Measurements from ENCODE around the gene UXS1. TPM values are rescaled to one million over a fixed set of nuclear protein-coding genes. Genes with fewer than 3 reads are reported as not detected.

The UXS1 gene
- total RNA-seq, 4 donors from 2014 or later = 31.0 to 42.4 (median 36.8) TPM

- H3K4me1 ChIP-seq = peaks cover 0 to 6% (median 0%) of the 10 kb centered on the region in 4 donors
- H3K27me3 ChIP-seq = no peaks in the 10 kb centered on the region
- no peaks in the 10 kb centered on the region for H3K9me3 ChIP-seq
- TF ChIP-seq EP300 (IDR thresholded peaks at IDR 0.05) (no peak), POLR2AphosphoS5 (IDR thresholded peaks at IDR 0.05) (no peak), CTCF (IDR thresholded peaks at IDR 0.05) (no peak), POLR2A (IDR thresholded peaks at IDR 0.05; ENCODE audit: low read depth) (no peak)
- H3K36me3 ChIP-seq = peaks cover 0 to 55% (median 40%) of the 10 kb centered on the region in 4 donors
- no peak overlapping the region for H3K27ac ChIP-seq (replicated peaks in 1 of 4)
- H3K4me3 ChIP-seq = no peak overlapping the region
- DNase-seq (ENCODE audit: extremely low spot score) = no peak
- intact Hi-C loops (cut with DNase I) = no loop called here
- WGBS = 87% methylated on average over 4 of the region's 4 CpGs
Observed at GRCh38 chr2:106115665-106116064, 78.4 kb downstream of the UXS1 start.

GRCh38 chr2:106115250-106115649 lies 78.9 kb downstream of the UXS1 start:
- H3K4me3 ChIP-seq = no peak overlapping the region
- no peak overlapping the region for H3K27ac ChIP-seq (replicated peaks in 1 of 4)
- H3K27me3 ChIP-seq = no peaks in the 10 kb centered on the region
- peaks cover 0 to 55% (median 40%) of the 10 kb centered on the region in 4 donors for H3K36me3 ChIP-seq
- H3K9me3 ChIP-seq = no peaks in the 10 kb centered on the region
- intact Hi-C loops (cut with DNase I) = no loop called here
- DNase-seq (ENCODE audit: extremely low spot score) = no peak
- H3K4me1 ChIP-seq = peaks cover 0 to 6% (median 0%) of the 10 kb centered on the region in 4 donors
- WGBS = 75% methylated on average over 2 of the region's 2 CpGs
- TF ChIP-seq EP300 (IDR thresholded peaks at IDR 0.05) = no peak
- TF ChIP-seq POLR2A (IDR thresholded peaks at IDR 0.05; ENCODE audit: low read depth) = no peak

- peaks cover 0 to 6% (median 0%) of the 10 kb centered on the region in 4 donors for H3K4me1 ChIP-seq
- TF ChIP-seq EP300 (IDR thresholded peaks at IDR 0.05) = no peak
- TF ChIP-seq POLR2AphosphoS5 (IDR thresholded peaks at IDR 0.05) = no peak
- no peak for TF ChIP-seq POLR2A (IDR thresholded peaks at IDR 0.05; ENCODE audit: low read depth)
- TF ChIP-seq CTCF (IDR thresholded peaks at IDR 0.05) = no peak
- no peak overlapping the region for H3K27ac ChIP-seq (replicated peaks in 1 of 4)
- peaks cover 0 to 53% (median 41%) of the 10 kb centered on the region in 4 donors for H3K36me3 ChIP-seq
- DNase-seq (ENCODE audit: extremely low spot score) = no peak
- H3K27me3 ChIP-seq = no peaks in the 10 kb centered on the region
- intact Hi-C loops (cut with DNase I) = no loop called here
- 83% methylated on average over 4 of the region's 4 CpGs for WGBS
- no peaks in the 10 kb centered on the region for H3K9me3 ChIP-seq
- H3K4me3 ChIP-seq = no peak overlapping the region
Observed at GRCh38 chr2:106114166-106114565, 79.9 kb downstream of the UXS1 start.

GRCh38 chr2:106113361-106113966 lies 80.6 kb downstream of the UXS1 start:
- Histone ChIP-seq H3K27ac (replicated peaks in 1 of 4) (no peak overlapping the region), H3K36me3 (peaks cover 0 to 53% (median 39%) of the 10 kb centered on the region in 4 donors), H3K4me3 (no peak overlapping the region), H3K27me3 (no peaks in the 10 kb centered on the region), H3K9me3 (no peaks in the 10 kb centered on the region), H3K4me1 (peaks cover 0 to 6% (median 5%) of the 10 kb centered on the region in 4 donors)
- intact Hi-C loops (cut with DNase I) = no loop called here
- 81% methylated on average over 6 of the region's 13 CpGs for WGBS
- DNase-seq (ENCODE audit: extremely low spot score) = no peak
- TF ChIP-seq CTCF (IDR thresholded peaks at IDR 0.05) (no peak), EP300 (IDR thresholded peaks at IDR 0.05) (no peak), POLR2A (IDR thresholded peaks at IDR 0.05; ENCODE audit: low read depth) (no peak), POLR2AphosphoS5 (IDR thresholded peaks at IDR 0.05) (no peak)

- TF ChIP-seq POLR2A (IDR thresholded peaks at IDR 0.05; ENCODE audit: low read depth) (no peak), POLR2AphosphoS5 (IDR thresholded peaks at IDR 0.05) (no peak), CTCF (IDR thresholded peaks at IDR 0.05) (no peak), EP300 (IDR thresholded peaks at IDR 0.05) (no peak)
- peaks cover 5 to 19% (median 11%) of the 10 kb centered on the region in 4 donors for H3K4me1 ChIP-seq
- H3K9me3 ChIP-seq = no peaks in the 10 kb centered on the region
- WGBS = 94% methylated on average over 10 of the region's 14 CpGs
- H3K27me3 ChIP-seq = no peaks in the 10 kb centered on the region
- peaks cover 0 to 47% (median 36%) of the 10 kb centered on the region in 4 donors for H3K36me3 ChIP-seq
- no peak overlapping the region for H3K4me3 ChIP-seq
- H3K27ac ChIP-seq (replicated peaks in 1 of 4) = no peak overlapping the region
- no peak for DNase-seq (ENCODE audit: extremely low spot score)
- intact Hi-C loops (cut with DNase I) = no loop called here
Observed at GRCh38 chr2:106111882-106112571, 82.1 kb downstream of the UXS1 start.
